Lung (tissue), 12 donors: ENCODE measurements around the gene ZAR1L. TPM values are rescaled to one million over a fixed set of nuclear protein-coding genes. Genes with fewer than 3 reads are reported as not detected.

ENCODE experiments used
- ATAC-seq: fragments of 200-7000 bp; cut with Tn5 transposase; one replicate; pipeline ENCODE4 v1.9.1; 2020; ENCODE audit warnings: moderate number of reproducible peaks; ENCODE audit not compliant: insufficient read depth, low FRiP score
- DNase-seq, 3 donors: peaks; one replicate each; pipeline ENCODE4 v3.0.0-alpha.2; 2013 to 2017
- H3K27ac ChIP-seq, 2 donors: one replicate each; pipeline ENCODE4 v1.5.1; 2013; ENCODE audit warnings: mild to moderate bottlenecking in 2 of 2, moderate library complexity in 2 of 2, control low read depth in 1 of 2, inconsistent platforms in 1 of 2, low read depth in 1 of 2, low read length in 1 of 2
- H3K27me3 ChIP-seq, 3 donors: one replicate each; pipeline ENCODE4 v1.5.1; 2013; ENCODE audit warnings: low read length in 2 of 3; ENCODE audit not compliant: control insufficient read depth in 3 of 3, insufficient read depth in 3 of 3
- H3K36me3 ChIP-seq, 4 donors: one replicate each; pipeline ENCODE4 v1.5.1; 2013; ENCODE audit warnings: low read length in 4 of 4, mild to moderate bottlenecking in 1 of 4, moderate library complexity in 1 of 4; ENCODE audit not compliant: control insufficient read depth in 4 of 4, insufficient read depth in 4 of 4
- H3K4me1 ChIP-seq, 5 donors: one replicate each; pipeline ENCODE4 v1.5.1; 2013; ENCODE audit warnings: low read length in 5 of 5, mild to moderate bottlenecking in 2 of 5, moderate library complexity in 1 of 5; ENCODE audit not compliant: control insufficient read depth in 5 of 5, insufficient read depth in 5 of 5
- H3K4me3 ChIP-seq: one replicate; pipeline ENCODE4 v1.5.1; 2013; ENCODE audit warnings: mild to moderate bottlenecking, control low read depth, moderate library complexity
- H3K9ac ChIP-seq, 2 donors: one replicate each; pipeline ENCODE4 v1.5.1; 2013; ENCODE audit warnings: low read length in 2 of 2, control low read depth in 1 of 2; ENCODE audit not compliant: insufficient read depth in 1 of 2
- H3K9me3 ChIP-seq, 4 donors: one replicate each; pipeline ENCODE4 v1.5.1; 2013; ENCODE audit warnings: low read length in 3 of 4, mild to moderate bottlenecking in 1 of 4, moderate library complexity in 1 of 4; ENCODE audit not compliant: control insufficient read depth in 4 of 4, insufficient read depth in 3 of 4
- WGBS, 2 donors: extraction: QIAGEN DNeasy Blood & Tissue Kit; methylation state at CpG; one replicate each; pipeline ENCODE4 v1.1.7; 2013; 5-methylcytosine and 5-hydroxymethylcytosine counted together
- polyA plus RNA-seq, 2 donors: library from polyadenylated mRNA; stranded (reverse); fragments of 200-250 nt; gene quantifications; one replicate each; pipeline ENCODE4 v1.2.1, GENCODE V29; 2013
- total RNA-seq, 2 donors: library from RNA; depleted of rRNA in 1 of 2; stranded (reverse); fragments of >200 nt in 1 of 2; gene quantifications; one replicate each; pipeline ENCODE4 v1.2.1, GENCODE V29; 2014 to 2021
- TF ChIP-seq, protein P1 (sequence below): IDR thresholded peaks from 2 replicates; pipeline ENCODE4 v1.5.1; 2012; ENCODE audit warnings: mild to moderate bottlenecking; ENCODE audit errors: control extremely low read depth, extremely low read depth
- donor health status: control.
- donor health status: control.
- donor health status: Bipolar disorder and iron deficiency.
- donor health status: healthy.
- donor health status: DM: yes; HTN: yes; CAD: no.

Gene ZAR1L
- total and polyA plus RNA-seq, 4 donors, result not detected

DNA sequence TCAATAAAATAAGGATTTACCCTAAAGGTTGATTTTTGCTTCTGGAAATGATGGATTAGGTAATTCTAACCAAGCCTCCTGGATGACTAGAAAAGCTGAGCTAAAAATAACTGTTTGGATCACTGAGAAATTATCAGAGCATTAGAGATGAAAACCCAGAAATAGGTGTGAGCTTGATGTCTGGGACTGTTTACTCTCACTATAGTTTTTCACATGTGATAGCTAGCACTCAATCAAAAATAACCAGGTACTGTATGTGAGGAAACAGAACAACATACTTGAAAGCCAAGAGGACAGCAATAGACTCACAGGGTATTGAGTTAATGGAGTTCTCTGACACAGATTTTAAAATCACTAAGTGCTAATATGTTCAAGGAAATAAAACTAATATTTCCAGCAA is 9.5 kb downstream of the ZAR1L start:
- H3K4me1 ChIP-seq, result peaks cover 0 to 2% (median 0%) of the 10 kb centered on the region in 5 donors
- H3K36me3 ChIP-seq, result no peaks in the 10 kb centered on the region
- no peak overlapping the region for H3K27ac ChIP-seq
- no peak overlapping the region for H3K4me3 ChIP-seq
- DNase-seq (no peak), ATAC-seq (no peak)
- TF ChIP-seq, protein P1, sequence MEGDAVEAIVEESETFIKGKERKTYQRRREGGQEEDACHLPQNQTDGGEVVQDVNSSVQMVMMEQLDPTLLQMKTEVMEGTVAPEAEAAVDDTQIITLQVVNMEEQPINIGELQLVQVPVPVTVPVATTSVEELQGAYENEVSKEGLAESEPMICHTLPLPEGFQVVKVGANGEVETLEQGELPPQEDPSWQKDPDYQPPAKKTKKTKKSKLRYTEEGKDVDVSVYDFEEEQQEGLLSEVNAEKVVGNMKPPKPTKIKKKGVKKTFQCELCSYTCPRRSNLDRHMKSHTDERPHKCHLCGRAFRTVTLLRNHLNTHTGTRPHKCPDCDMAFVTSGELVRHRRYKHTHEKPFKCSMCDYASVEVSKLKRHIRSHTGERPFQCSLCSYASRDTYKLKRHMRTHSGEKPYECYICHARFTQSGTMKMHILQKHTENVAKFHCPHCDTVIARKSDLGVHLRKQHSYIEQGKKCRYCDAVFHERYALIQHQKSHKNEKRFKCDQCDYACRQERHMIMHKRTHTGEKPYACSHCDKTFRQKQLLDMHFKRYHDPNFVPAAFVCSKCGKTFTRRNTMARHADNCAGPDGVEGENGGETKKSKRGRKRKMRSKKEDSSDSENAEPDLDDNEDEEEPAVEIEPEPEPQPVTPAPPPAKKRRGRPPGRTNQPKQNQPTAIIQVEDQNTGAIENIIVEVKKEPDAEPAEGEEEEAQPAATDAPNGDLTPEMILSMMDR, result no peak
- H3K27me3 ChIP-seq, result peaks cover 0 to 5% (median 2%) of the 10 kb centered on the region in 3 donors
- no peak overlapping the region for H3K9ac ChIP-seq
- H3K9me3 ChIP-seq, result no peaks in the 10 kb centered on the region

DNA sequence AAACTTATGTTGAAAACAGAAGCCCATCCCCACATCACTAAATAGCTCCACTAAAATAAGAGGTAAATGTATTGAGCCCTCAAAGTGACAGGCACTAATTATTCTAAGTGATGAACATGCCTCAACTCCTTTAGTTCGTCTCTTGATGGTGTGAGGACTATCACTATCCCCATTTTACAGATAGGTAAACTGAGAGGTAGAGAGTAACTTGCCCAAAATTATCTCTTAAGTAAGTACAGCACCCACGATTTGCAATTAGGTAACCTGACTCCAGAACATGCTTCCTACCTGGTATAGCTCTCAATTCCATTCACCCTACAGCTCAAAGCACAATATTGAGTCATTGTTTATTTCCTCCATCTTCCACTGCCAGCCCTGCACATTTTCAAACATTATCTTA is 12.7 kb downstream of the ZAR1L start:
- H3K4me3 ChIP-seq, result no peak overlapping the region
- DNase-seq, result no peak
- 83 to 86% methylated on average over 2 of the region's 2 CpGs for WGBS, 2 donors
- no peak overlapping the region for H3K9ac ChIP-seq
- ATAC-seq, result no peak
- H3K4me1 ChIP-seq, result no peaks in the 10 kb centered on the region
- TF ChIP-seq, protein P1, result no peak
- H3K36me3 ChIP-seq, result no peaks in the 10 kb centered on the region
- H3K27me3 ChIP-seq, result peaks cover 0 to 13% (median 10%) of the 10 kb centered on the region in 3 donors
- no peaks in the 10 kb centered on the region for H3K9me3 ChIP-seq
- H3K27ac ChIP-seq, result no peak overlapping the region

DNA sequence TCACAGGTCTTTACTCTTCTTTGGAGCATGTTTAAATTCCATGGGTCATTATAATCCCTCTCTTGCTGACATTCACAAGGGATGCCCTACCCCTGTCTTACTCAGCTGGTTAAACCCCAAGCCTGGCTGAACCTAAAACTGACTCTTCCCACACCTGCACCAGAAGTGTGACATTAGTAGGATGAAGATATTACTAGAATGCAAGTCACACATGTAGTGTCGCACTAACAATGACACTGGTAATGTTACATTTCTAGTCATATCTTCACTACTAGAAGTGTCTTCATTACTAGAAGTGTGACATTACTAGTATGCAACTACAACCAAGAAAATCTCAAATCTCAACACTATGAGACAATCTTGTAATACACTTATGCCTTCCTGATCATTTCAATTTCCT is 14.2 kb downstream of the ZAR1L start:
- peaks cover 0 to 3% (median under 1%) of the 10 kb centered on the region in 4 donors for H3K36me3 ChIP-seq
- WGBS, 2 donors, result 85 to 100% methylated on average over 1 of the region's 1 CpG
- peaks cover 0 to 13% (median 10%) of the 10 kb centered on the region in 3 donors for H3K27me3 ChIP-seq
- no peak for ATAC-seq
- TF ChIP-seq, protein P1, result no peak
- H3K4me1 ChIP-seq, result no peaks in the 10 kb centered on the region
- DNase-seq, result no peak
- H3K27ac ChIP-seq, result no peak overlapping the region
- H3K9ac ChIP-seq, result no peak overlapping the region
- no peak overlapping the region for H3K4me3 ChIP-seq
- H3K9me3 ChIP-seq, result no peaks in the 10 kb centered on the region

DNA sequence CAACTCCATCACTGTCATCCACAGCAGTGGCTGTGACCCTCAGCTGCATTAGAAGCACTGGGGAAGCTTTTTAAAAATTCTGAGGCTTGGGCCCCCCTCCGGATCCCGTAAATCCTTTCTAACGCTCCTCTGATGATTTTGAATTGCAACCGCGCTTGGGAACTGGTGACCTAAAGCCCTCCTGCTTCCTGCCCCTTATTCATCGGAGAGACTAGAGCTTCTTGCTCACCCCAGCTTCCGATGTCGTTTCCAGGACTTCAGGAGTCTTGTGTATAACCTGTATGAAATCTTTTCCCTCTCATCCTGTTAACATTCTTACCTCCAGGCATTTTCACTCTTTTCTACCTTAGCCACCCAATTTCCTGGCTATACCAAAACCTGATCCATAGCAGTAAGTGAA is 14.8 kb downstream of the ZAR1L start:
- TF ChIP-seq, protein P1, result no peak
- no peaks in the 10 kb centered on the region for H3K4me1 ChIP-seq

More for the DNA sequence above, 14.8 kb downstream of the ZAR1L start:
- H3K9me3 ChIP-seq, result no peaks in the 10 kb centered on the region
- DNase-seq, result no peak
- H3K4me3 ChIP-seq, result no peak overlapping the region
- no peak overlapping the region for H3K9ac ChIP-seq
- 13 to 39% methylated on average over 8 of the region's 8 CpGs for WGBS, 2 donors
- no peak overlapping the region for H3K27ac ChIP-seq
- peaks cover 0 to 7% (median 1%) of the 10 kb centered on the region in 4 donors for H3K36me3 ChIP-seq
- peaks cover 0 to 13% (median 10%) of the 10 kb centered on the region in 3 donors for H3K27me3 ChIP-seq
- no peak for ATAC-seq
